OCI-LY7 (cell line): ENCODE results near the gene ATXN1. TPM values are rescaled to one million over a fixed set of nuclear protein-coding genes. Genes with fewer than 3 reads are reported as not detected.

Experiments
- BruUV-seq: library from RNA; stranded (reverse); fragments of 400-500 nt; replicated peaks from 2 replicates; lab custom pipeline; 2021; lab: Mats Ljungman, UMichigan
- CTCF ChIA-PET: fragments of 300-600 bp; sonication (Branson Sonifier 250); formaldehyde crosslinking; loops from one replicate; lab custom pipeline; 2022; ENCODE audit warnings: antibody characterized with exemption; ENCODE audit not compliant: unreplicated experiment; lab: Charles Lee
- POLR2A ChIA-PET: fragments of 300-600 bp; sonication (Branson Sonifier 250); formaldehyde crosslinking; loops from one replicate; lab custom pipeline; 2022; ENCODE audit warnings: antibody characterized with exemption; lab: Charles Lee
- DNase-seq: peaks from one replicate; pipeline ENCODE4 v3.0.0-alpha.2; 2015; ENCODE audit warnings: low spot score
- H2AFZ ChIP-seq: fragments of 200-600 bp; sonication (generic), shearing (Covaris generic); 2 replicates; pipeline ENCODE4 v1.6.1; 2014; ENCODE audit warnings: mild to moderate bottlenecking, antibody characterized with exemption, low read length, moderate library complexity
- H3K27ac ChIP-seq: fragments of 200-600 bp; sonication (generic); 2 replicates; pipeline ENCODE4 v1.5.1; 2014; ENCODE audit warnings: mixed run types, low read depth, mild to moderate bottlenecking, moderate library complexity, low read length, inconsistent platforms; ENCODE audit not compliant: poor library complexity, severe bottlenecking
- H3K36me3 ChIP-seq: fragments of 200-600 bp; sonication (generic); 2 replicates; pipeline ENCODE4 v1.6.1; 2014; ENCODE audit warnings: mild to moderate bottlenecking, antibody characterized with exemption, low read length, moderate library complexity, mixed read lengths; ENCODE audit not compliant: insufficient read depth
- H3K4me1 ChIP-seq: fragments of 200-600 bp; sonication (generic); 2 replicates; pipeline ENCODE4 v1.5.1; 2014; ENCODE audit warnings: mild to moderate bottlenecking, low read length; ENCODE audit not compliant: insufficient read depth, poor library complexity, severe bottlenecking
- H3K4me2 ChIP-seq: fragments of 200-600 bp; sonication (generic); 2 replicates; pipeline ENCODE4 v1.6.1; 2014; ENCODE audit warnings: mild to moderate bottlenecking, low read length
- H3K4me3 ChIP-seq: fragments of 200-600 bp; sonication (generic); 2 replicates; pipeline ENCODE4 v1.5.1; 2014; ENCODE audit warnings: mild to moderate bottlenecking, low read depth, low read length; ENCODE audit not compliant: poor library complexity, severe bottlenecking
- H3K79me2 ChIP-seq: fragments of 200-600 bp; sonication (generic); 2 replicates; pipeline ENCODE4 v1.6.1; 2016; ENCODE audit warnings: low read depth, mild to moderate bottlenecking, low read length, moderate library complexity, mixed read lengths; ENCODE audit not compliant: insufficient read depth
- H3K9me2 ChIP-seq: fragments of 200-600 bp; sonication (generic); 2 replicates; pipeline ENCODE4 v1.6.1; 2016; ENCODE audit warnings: mild to moderate bottlenecking, low read length, mixed read lengths; ENCODE audit not compliant: insufficient read depth
- H3K9me3 ChIP-seq: fragments of 200-600 bp; sonication (generic); 2 replicates; pipeline ENCODE4 v1.6.1; 2014; ENCODE audit warnings: mild to moderate bottlenecking, mixed run types, low read length, mixed read lengths
- H4K20me1 ChIP-seq: fragments of 200-600 bp; sonication (generic); 2 replicates; pipeline ENCODE4 v1.6.1; 2014; ENCODE audit warnings: mild to moderate bottlenecking, antibody characterized with exemption, low read length, moderate library complexity, mixed read lengths; ENCODE audit not compliant: insufficient read depth
- CTCF ChIP-seq: fragments of 200-600 bp; sonication (generic); conservative IDR thresholded peaks from 2 replicates; pipeline ENCODE4 v1.5.1; 2014; ENCODE audit warnings: mild to moderate bottlenecking, antibody characterized with exemption, low read length, moderate library complexity, mixed read lengths
- EZH2phosphoT487 ChIP-seq: fragments of 200-600 bp; sonication (generic); IDR thresholded peaks from 2 replicates; pipeline ENCODE4 v1.6.1; 2018; ENCODE audit warnings: low read depth, borderline replicate concordance, mild to moderate bottlenecking, mixed run types, antibody characterized with exemption, low read length, moderate library complexity, mixed read lengths
- intact Hi-C: fragments of 100-400 bp; cut with micrococcal nuclease; formaldehyde crosslinking; loops from one replicate; pipeline ENCODE4 v1.10.0; 2022; ENCODE audit not compliant: unreplicated experiment
- total RNA-seq, 2 experiments: library from RNA; depleted of rRNA in 1 of 2; stranded (reverse); fragments of >200 nt in 1 of 2; shearing (Covaris generic) in 1 of 2; gene quantifications; 2 replicates each; pipeline ENCODE4 v1.2.3, GENCODE V29; 2014 to 2022

The ATXN1 gene
- total RNA-seq, 2 experiments from 2014 or later = not detected

GRCh38 chr6:16361861-16362260, 399.4 kb downstream of the ATXN1 start:
- intact Hi-C loops = no loop called here
- Histone ChIP-seq H3K4me1 (no peaks in the 10 kb centered on the region), H3K4me3 (no peak overlapping the region), H2AFZ (no peak overlapping the region), H3K4me2 (no peak overlapping the region), H4K20me1 (no peaks in the 10 kb centered on the region), H3K27ac (no peak overlapping the region), H3K9me3 (no peaks in the 10 kb centered on the region), H3K36me3 (no peaks in the 10 kb centered on the region), H3K9me2 (no peaks in the 10 kb centered on the region), H3K79me2 (no peaks in the 10 kb centered on the region)
- no peak for DNase-seq
- TF ChIP-seq CTCF = no peak
- no peak for TF ChIP-seq EZH2phosphoT487
- BruUV-seq = no TSS peak
- ChIA-PET CTCF (no interaction called here), POLR2A (no interaction called here)

GRCh38 chr6:16361121-16361520, 400.1 kb downstream of the ATXN1 start:
- Histone ChIP-seq H3K36me3 (no peaks in the 10 kb centered on the region), H3K79me2 (no peaks in the 10 kb centered on the region), H2AFZ (no peak overlapping the region), H3K4me1 (no peaks in the 10 kb centered on the region), H3K9me3 (no peaks in the 10 kb centered on the region), H3K9me2 (no peaks in the 10 kb centered on the region), H4K20me1 (no peaks in the 10 kb centered on the region), H3K4me2 (no peak overlapping the region), H3K4me3 (no peak overlapping the region), H3K27ac (no peak overlapping the region)
- no peak for DNase-seq
- BruUV-seq = no TSS peak
- no peak for TF ChIP-seq EZH2phosphoT487
- no peak for TF ChIP-seq CTCF
- ChIA-PET POLR2A (no interaction called here), CTCF (no interaction called here)
- intact Hi-C loops = no loop called here

GRCh38 chr6:16360365-16360764, 400.9 kb downstream of the ATXN1 start:
- no peaks in the 10 kb centered on the region for H3K79me2 ChIP-seq
- no peaks in the 10 kb centered on the region for H4K20me1 ChIP-seq
- H3K36me3 ChIP-seq = no peaks in the 10 kb centered on the region
- intact Hi-C loops = no loop called here
- no peak overlapping the region for H2AFZ ChIP-seq
- ChIA-PET POLR2A (no interaction called here), CTCF (no interaction called here)
- DNase-seq = no peak
- BruUV-seq = no TSS peak
- no peak overlapping the region for H3K4me2 ChIP-seq
- no peak overlapping the region for H3K27ac ChIP-seq
- no peak overlapping the region for H3K4me3 ChIP-seq
- TF ChIP-seq EZH2phosphoT487 (no peak), CTCF (no peak)
- H3K9me3 ChIP-seq = no peaks in the 10 kb centered on the region
- H3K9me2 ChIP-seq = no peaks in the 10 kb centered on the region
- H3K4me1 ChIP-seq = no peaks in the 10 kb centered on the region
